WI38 (cell line): Measurements from ENCODE around the gene SARM1.

ENCODE experiments used
- H3K4me3 ChIP-seq: 2 replicates; pipeline ENCODE4 v1.5.1; 2011; ENCODE audit warnings: low read depth, mild to moderate bottlenecking, control low read depth, low read length
- CTCF ChIP-seq: IDR thresholded peaks from 2 replicates; pipeline ENCODE4 v1.5.1; 2012; ENCODE audit warnings: low read depth, mild to moderate bottlenecking, control low read depth, low read length

Gene SARM1

GRCh38 chr17:28396635-28397239 is 25.2 kb downstream of the SARM1 start:
- H3K4me3 ChIP-seq: no peak overlapping the region
- TF ChIP-seq CTCF: no peak

DNA sequence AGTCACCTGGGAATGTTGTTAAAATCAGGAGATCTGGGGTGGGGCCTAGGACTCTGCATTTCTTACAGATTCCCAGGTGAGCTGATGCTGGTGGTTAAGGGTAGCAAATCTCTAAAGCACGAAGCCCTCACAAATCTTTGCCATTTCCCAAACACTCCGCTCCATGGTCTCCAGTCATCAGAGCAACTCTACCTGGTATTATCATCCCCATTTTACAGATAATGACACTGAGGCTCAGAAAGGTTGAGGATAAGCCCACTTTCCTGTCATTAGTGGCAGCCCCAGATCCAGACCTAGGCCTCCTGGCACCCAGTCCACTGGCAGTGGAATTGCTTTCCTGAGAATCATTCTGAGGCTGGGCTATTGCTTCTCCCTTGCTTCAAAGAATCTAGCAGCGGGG is 25.8 kb downstream of the SARM1 start:
- TF ChIP-seq CTCF: no peak
- no peak overlapping the region for H3K4me3 ChIP-seq

- TF ChIP-seq CTCF: no peak
- no peak overlapping the region for H3K4me3 ChIP-seq
Measured at GRCh38 chr17:28397687-28398279, 26.3 kb downstream of the SARM1 start.

DNA sequence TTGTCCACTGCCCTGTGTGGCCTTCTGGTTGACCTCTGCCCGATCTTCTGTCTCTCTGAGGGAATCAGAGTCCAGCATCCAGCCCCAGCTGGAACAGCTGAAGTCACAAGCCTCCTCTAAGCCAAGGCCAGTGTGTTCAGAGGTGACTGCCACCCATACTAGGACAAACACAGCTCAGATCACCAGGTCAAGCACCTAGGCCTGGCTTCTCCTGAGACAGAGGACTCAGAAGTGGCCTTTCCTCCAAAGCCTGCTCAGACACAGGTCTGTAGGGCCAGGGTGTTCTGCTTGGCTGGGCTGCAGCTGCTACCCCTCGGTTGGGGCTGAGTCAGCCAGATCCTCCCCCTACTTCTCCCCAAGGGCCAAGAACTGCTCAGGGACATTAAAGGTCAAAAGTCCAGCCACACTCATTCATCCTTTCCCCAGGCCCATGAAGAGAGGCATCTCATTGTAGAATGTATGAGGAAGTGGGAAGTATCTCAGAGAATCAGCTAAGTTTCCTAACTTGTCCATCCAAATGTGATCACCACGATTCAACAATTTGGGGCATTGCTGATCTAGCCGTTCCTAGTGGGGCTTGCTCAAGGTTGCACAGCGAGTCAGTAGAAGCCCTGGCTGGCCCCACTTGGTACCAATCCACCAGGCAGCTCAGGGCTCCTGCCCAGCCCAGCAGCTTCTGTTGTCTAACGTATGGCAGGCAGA is 26.9 kb downstream of the SARM1 start:
- no peak for TF ChIP-seq CTCF
- H3K4me3 ChIP-seq: no peak overlapping the region

- H3K4me3 ChIP-seq: no peak overlapping the region
- TF ChIP-seq CTCF: no peak
Measured at GRCh38 chr17:28399808-28400207, 28.3 kb downstream of the SARM1 start.

GRCh38 chr17:28402224-28402630 is 30.7 kb downstream of the SARM1 start:
- no peak overlapping the region for H3K4me3 ChIP-seq
- TF ChIP-seq CTCF: no peak

DNA sequence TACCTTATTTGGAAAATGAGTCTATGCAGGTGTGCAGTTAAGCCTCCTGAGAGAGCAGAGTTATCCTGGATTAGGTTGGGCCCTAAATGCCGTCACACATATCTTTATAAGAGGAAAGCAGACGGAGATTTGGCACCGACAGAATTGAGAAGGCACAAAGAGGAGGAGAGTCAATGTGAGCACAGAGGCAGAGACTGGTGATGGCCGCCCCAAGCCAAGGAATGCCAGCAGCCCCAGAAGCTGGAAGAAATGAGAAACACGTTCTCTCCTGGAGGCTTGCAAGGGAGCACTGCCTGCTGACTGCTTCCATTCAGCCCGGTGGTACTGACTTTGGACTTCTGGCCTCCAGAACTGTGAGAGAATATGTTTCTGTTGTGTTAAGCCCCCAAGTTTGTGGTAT is 31.4 kb downstream of the SARM1 start:
- TF ChIP-seq CTCF: no peak
- H3K4me3 ChIP-seq: no peak overlapping the region
